NCI-H128 (cell line): ENCODE results near the gene VPS37C.

ENCODE experiments used
- DNase-seq: peaks from one replicate; lab custom pipeline; 2025; ENCODE audit not compliant: unreplicated experiment; lab: John Stamatoyannopoulos, UW

The VPS37C gene

DNA sequence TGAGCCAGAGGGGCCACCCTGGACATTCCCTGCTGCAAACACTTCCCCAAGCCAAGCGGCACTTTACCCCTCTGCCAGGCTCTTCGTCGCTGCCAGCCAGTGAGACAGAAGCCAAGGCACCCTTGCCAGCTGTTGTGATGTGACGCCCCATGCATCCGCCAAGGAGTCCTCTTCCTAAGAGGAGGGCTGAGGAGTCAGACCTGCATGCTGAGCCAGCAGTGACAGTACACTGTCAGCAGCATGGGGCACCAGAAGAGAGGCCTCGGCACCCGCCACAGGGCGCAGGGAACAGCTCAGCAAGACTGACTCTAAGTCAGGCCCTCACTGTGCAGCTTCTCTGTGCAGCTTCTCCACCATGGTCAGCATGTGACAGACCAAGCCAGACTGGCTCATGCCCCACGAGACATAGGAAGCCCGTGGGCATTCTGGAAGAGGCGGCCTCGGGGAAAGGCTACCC lies 26.4 kb downstream of the VPS37C start:
- no peak for DNase-seq

DNA sequence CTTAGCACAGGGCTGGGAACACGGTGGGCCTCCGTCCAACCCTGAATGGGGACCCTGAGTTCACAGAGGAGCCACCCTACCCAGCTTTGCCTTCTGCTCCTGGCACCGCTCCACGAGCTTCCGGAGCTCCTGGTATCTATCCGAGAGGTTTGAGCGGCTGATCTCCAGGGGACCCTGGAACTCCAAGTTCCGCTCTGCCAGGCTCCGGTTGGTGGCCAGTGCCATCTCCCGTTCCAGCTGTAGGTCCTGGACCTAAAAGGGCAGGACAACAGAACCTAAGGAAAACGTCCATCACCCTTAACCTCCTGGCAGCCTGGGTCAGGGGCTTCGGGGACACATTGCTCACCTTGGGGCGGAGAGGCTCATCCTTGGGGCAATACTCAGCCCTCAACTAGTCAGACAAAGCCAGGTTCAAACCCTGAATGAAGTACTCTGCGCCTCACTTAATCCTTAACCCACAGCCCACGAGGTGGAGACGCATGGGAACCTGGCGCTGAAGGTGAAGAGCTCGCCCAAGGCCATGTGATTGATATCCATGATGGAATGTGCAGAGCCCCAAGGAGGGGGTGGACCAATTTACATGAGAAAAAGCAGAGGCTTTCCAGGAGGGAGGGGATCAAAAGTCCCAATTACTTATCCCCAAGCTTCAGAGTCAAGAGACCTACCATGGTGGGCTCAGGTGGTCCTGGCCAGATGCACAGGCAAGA lies 27.1 kb downstream of the VPS37C start:
- no peak for DNase-seq

DNA sequence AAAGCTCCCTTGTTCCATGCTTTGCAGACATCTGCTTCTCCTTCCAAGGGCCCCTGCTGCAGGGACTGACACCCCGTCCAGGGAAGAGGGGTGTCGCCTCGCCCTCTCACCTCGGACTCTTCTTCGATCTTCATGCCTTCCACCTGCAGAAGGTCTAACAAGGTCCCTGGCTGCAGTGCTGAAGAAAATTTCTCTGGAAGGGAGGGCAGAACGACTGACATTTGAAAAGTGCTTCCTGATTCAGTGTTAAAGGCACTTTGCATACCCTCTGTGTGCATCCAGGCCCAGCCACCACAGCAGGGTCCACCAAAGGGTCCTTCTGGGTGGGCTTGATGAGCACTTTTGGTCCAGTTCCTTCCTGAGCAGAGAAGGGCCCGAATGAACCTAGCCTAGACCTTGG lies 28.1 kb downstream of the VPS37C start:
- DNase-seq, result no peak

DNA sequence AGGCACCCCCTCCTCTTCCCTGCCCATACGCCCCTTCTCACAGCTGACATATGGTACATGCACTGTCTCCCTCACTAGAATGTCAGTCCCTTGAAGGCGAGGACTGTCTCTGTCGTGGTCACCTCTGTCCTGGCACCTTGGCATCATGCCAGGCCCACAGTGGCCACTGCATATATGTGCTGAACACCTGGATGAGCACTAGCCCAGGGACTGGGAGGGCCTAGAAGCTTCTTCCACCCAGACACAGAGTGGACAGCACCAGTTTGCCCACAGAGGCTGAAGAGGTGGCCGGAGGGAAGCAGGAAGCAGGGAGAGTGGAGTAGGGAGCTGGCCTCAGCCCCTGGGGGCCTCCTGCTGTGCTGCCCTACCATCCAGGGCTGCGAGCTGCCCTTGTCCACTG lies 28.6 kb downstream of the VPS37C start:
- DNase-seq, result no peak

DNA sequence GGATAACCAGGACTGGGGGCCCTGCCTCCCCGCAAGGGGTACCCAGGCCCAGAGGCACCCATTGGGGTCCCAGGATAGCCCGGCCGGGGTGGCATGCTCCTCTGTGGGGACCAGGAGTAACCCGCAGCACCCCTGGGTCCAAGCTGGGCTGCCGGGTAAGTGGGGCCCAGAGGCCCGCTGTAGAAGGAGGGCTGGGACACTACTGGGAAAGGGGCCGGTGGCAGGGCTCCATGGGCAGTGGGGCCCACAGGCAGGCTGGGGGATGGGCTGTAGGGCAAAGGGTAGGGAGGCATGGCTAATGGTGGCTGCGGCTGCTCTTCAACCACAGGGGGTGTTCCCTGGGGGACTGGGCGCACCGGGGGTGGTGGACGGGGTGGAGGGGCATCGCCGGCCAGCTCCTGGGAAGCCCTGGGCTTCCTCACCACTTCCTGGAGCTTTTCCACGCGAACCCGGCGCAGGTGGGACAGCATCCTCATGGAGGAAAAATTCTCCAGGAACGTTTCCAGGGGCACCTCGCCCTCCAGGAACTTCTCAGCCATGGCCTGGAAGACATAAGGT lies 29.1 kb downstream of the VPS37C start:
- DNase-seq, result no peak

DNA sequence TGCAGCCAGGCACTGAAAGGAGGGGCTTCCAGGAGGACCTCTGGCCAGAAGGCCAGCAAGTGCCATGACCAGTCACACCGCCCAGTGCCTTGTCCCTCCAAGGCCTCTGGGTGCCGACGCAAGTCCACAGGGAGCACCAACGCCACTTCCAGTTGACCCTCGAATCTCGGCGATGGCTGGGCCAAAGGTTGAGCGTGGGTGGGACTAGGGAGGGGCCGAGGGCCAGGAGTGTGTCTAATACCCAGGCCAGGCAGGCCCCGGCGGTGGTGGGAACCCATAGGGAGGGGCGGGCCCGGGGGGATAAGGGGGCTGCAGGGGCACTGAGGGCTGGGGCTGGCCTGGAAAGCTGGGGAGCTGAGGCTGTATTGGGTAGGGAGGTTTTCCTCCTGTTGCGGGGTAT lies 29.6 kb downstream of the VPS37C start:
- DNase-seq, result no peak

DNA sequence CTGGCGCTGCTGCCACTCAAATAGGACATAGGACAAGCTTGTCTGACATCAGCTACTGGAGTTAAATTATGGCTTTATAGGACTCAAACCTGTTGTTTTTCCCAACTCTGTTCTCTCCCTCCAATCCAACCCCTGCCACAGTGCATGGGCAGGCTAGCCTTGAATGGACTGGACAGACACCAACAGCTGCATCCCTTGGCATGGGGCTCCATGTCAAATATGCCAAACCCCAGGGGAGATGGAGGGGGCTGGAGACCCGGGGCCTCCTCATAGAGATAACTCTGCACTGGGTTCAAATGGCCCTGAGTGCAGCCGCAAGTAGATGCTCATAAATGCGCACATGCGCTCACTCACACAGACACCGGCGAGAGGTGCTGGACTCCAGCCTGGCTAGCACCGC lies 30.0 kb downstream of the VPS37C start:
- no peak for DNase-seq

DNA sequence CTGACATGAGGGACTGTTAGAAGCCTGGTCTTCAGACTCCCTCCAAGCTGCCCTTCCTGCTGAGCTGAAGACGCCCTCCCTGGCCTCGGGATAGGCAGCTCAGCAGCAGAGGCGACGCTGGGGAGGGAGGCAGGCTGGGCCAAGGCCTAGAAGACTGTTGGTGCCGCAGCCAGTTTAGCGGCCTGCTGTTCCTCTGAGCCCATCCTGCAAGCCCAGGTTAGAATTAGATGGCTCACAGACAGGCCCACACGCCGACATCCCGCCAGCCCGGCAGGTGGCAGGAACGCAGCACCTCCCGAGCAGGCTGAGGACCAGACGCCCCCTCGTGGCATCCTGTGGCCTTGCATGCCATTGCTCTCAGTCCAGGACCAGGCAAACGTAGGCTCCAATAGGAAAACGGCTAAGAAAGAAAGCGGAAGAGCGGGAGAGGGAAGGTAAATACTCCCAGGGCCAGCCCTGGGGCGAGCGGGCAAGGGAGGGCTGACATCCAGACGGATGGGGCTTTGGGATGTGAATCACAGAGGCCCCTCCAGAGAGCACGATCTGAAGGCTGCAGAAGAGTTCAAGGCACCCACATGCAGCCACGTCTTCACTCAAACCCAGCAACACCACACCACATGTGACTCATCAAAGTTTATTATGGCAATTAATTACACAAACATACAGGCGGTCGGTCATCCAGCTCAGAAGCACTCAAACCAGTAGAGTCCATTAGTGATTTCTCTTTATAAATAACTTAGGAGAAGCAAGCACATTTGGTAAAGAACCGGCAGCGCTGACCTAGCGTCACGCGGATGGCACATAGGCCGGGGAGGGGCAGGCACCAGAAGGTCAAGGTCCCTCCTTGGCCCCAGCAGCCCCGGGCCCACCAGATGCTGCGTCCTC lies 31.3 kb downstream of the VPS37C start:
- no peak for DNase-seq

DNA sequence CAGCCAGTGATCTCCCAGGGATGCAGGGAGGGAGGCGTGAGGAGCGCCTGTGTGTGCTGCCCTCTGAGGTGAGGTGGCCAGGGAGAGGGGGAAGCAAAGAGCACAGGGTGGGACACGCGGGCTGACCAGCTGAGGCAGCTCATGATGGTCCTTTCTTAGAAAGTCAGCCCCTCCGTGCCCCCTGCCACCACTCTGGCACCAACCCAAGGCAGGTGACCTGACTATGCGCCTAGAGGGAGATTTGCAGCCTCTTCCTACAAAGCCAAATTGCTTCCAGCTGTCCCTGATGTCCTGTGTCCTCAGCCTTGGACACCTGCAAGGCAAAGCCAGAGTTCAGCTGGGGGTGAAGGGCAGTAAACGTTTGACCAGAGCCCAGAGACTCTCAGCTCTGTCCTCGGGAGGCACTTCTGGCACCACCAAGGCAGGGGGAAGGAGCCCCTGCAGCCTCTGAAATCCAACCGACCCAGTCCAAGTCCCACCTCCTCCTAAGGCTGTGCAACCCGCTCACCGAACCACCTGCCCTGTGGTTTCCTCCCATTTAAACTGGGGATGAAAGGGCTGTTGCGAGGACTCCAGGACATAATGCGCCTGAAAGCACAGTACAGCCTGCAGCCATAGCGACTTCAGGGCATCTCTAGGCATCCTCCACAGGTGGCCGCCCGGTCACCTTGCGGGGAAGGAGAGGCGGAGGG lies 32.1 kb downstream of the VPS37C start:
- DNase-seq, result no peak

DNA sequence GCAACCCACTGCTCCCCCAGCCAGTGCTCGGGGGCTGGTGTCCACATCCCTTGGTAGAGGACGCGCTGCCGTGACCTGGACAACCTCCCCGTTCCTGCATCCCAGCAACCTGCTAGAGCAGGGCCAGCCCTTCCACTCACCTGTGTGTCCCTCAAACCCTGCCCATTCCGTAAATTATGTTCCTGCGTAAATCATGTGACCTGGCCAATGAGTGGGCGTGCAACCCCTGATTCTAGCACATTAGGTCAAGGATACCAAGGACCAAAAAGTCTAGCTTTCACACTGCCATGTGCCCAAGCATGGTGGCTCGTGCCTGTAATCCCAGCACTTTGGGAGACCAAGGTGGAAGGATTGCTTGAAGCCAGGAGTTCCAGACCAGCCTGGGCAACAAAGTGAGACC lies 33.2 kb downstream of the VPS37C start:
- no peak for DNase-seq

DNA sequence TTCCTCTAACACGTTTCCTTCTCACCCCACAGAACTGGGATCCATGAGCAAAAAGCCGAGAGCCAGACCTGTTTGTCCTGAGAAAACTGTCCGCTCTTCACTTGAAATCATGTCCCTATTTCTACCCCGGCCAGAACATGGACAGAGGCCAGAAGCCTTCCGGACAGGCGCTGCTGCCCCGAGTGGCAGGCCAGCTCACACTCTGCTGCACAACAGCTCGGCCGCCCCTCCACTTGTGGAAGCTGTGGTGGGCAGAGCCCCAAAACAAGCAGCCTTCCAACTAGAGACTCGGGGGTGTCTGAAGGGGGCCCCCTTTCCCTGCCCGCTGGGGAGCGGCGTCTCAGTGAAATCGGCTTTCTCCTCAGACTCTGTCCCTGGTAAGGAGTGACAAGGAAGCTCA lies 35.0 kb downstream of the VPS37C start:
- DNase-seq, result no peak

DNA sequence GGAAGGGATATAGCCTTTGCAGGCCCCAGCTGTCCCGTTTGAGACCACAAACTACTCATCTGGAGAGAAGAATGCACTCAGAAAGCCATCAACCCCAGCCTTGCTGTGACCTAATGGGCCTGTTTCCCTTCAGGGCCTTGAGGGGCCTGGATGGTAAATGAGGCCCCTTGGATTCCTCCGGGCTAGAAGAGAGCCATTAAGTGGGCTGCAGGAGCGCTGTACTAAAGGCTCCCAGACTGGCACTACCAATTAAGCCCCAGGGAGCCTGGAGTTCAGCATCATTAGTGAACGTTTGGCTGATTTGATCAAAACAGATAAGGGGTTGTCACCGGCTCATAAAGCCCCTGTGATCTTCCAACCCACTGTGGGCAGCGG lies 35.9 kb downstream of the VPS37C start:
- no peak for DNase-seq

DNA sequence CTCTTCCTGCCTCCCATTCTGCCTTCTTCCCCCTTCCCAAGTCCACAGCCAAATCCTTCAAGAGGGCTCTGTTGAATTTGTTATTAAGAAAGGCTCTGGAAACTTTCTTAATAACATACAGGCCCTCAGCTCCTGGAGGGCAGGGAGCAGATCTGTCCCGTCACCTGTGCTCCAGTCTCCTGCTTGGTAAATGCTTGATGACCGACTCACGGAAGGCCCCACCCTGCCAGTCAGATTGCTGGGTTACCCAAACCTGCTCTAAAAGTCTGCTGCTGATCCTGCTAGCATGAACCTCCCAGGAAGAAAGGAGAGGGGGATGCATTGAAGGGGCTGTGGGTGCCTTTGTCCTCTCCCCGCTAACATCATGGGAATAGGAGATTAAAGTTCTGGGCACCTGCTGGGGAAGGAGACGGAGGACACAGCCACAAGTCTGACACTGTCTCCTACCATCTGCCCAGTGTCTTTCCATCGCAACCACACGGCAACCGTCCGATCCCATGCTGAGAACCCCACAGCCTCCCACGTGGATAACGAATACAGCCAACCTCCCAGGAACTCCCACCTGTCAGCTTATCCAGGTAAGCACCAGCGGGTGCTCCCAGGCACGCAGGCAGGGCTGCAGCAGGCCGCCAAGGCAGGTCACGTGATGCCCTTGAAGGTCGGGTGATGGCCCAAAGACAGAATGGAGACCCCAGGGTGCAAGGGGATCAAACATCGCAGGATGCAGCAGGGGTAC lies 36.5 kb downstream of the VPS37C start:
- DNase-seq, result no peak

DNA sequence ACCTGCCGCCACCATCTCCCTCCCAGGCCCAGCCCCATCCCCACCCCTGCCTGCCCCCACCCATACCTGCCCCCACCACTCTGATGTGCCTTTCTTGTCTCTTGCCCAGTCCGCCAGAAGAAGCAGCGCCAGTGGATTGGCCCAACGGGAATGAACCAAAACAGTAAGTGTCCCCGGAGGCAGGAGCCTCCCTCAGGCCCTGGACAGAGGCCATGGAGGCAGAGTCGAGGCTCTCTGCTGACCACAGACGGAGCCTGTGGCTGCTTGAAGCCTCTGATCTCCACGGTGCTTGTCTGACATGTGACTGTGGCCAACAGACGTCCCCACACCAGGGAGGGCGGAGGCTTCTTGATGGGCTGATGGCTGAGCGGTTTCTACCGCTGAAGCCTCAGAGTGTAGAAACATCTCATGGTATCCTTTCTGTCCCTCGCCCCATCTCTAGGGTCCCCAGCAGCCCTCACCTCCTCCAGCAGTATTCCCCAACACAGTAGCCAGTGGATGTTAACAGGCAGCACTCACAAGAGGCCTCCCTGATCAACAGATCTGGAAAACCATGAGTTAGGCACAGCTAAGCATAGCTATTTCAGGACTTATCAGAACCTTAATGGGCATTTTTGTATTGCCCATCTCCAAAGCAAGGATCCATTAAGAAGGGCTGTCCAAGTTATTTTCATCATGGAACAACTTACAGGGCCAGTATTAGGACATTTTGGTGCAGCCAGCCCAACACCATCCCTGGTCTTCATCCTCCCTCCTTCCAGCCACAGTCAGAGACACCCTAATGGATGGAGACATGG lies 37.3 kb downstream of the VPS37C start:
- DNase-seq, result no peak

DNA sequence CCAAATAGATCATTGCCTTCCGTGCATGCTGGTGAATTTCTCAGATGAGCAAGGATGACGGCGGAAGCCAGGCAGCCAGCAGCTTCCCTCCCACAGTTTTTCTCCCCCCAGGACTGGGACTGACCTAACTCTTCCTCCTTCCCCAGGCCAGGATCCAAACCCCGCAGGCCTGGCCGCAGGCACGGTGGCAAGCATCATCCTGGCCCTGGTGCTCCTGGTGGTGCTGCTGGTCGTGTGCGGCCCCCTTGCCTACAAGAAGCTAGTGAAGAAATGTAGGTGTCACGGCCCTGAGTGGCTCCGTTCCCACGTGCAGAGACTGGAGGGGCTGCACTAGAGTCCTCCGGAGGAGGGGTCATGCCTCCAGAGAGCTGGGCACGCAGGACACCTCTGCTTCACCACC lies 38.5 kb downstream of the VPS37C start:
- DNase-seq, result no peak

DNA sequence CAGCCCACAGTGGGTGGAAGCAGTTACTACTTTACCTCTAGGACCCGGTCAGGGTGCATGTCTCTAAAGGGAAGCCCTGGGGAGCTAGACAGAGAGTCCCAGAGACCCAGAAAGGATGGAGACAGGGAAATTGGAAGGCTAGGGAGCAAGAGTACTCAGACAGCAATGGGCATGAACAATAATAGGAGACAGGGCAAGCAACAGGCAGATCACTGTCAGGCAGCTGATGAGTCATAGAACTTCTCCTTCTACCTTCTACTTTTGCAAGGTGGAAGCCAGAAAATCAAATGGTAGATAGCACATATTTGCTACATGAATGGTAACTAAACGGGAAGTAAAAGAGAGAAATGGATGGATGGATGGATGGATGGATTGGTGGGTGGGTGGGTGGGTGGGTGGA lies 39.3 kb downstream of the VPS37C start:
- no peak for DNase-seq

DNA sequence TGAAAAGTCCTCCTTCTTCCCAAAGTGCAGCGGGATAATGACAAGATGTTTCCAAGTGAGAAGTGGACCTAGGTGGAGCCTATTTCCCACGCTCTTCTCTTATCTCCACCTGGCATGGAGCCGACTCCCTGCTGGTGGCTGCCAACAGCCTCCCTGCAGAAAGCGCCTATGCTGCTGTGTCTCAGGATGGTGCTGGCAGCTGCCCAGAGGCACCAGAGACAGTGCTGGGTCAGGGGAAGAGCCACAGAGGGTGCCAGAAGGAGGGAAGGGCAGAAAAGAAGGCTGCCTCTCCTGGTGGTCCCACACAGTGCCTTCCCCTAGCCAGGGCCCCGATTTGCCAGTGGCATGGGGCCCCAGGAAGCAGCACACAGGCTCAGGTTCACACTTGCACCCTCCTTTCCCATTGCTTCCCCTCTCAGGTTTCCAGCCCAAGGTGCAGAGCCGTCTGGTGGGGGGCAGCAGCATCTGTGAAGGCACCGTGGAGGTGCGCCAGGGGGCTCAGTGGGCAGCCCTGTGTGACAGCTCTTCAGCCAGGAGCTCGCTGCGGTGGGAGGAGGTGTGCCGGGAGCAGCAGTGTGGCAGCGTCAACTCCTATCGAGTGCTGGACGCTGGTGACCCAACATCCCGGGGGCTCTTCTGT lies 39.9 kb downstream of the VPS37C start:
- no peak for DNase-seq

DNA sequence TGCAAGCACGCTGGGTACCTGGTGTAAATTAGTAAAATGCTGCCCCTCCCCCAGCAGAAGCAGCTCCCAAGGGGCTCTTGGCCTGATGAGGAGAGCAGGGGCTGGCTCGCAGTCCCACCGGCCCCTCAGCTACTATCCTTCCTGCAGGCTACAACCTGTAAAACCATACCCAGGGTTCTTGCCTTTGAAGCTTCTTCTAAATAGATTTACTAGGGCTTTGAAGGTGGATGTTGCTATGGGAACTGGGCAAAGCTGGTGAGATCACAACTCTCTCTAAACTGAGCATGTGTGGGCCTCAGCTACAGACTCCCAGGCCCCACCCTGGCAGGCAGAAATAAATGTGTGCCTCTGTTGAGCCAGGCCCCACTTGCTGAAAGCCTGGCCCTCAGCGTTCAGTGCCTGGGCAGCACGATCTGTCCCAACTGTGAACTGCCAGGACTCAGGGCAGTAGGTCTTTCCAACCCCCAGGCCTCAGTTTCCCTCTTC lies 40.5 kb downstream of the VPS37C start:
- DNase-seq, result no peak

DNA sequence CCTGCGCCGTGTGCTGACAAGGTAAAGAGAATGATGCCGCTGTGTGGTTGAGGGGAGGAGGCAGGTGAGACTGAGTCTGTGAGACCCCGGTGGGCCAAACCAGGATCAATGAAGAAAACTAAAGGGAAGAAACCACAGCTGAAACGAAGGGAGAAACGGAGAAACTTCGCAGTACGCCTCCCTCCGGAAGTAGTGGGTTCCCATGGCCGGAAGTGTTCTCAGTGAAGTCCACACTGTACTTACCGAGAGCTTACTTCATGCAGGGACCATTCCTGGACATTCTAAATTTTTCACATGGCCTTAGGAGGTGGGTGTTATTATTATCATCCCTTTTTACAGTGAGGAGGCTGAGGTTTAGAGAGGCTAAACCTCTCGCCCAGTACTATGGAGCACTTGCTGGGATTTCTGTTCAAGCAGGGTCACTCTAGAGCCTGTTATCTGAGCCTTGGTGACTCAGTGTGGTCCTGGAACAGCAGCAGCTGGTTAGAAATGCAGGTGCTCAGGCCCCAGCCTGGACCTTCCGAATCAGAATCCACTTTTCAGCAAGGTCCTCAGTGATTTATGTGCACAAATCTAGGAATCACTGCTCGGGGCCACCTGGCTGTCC lies 41.0 kb downstream of the VPS37C start:
- no peak for DNase-seq
